A549 (cell line): ENCODE measurements around the gene CCDC92B. TPM values are rescaled to one million over a fixed set of nuclear protein-coding genes. Genes with fewer than 3 reads are reported as not detected.

ENCODE experiments used
- polyA plus RNA-seq, 4 experiments: library from polyadenylated mRNA; depleted of rRNA in 3 of 4; stranded (reverse); fragments of >200 nt; fragmentation: RNase III in 1 of 4; extraction: RNeasy Plus Mini Kit Qiagen cat#74134 plus additional on column Dnase treatment in 1 of 4; gene quantifications; 2 replicates in 3 of 4; 3 replicates in 1 of 4; pipeline ENCODE4 v1.2.3, GENCODE V29; 2011 to 2017
- small RNA-seq, 6 experiments: library from RNA; depleted of rRNA; stranded (forward); fragments of <200 nt; gene quantifications; one replicate each; pipeline ENCODE3, GENCODE V24; 2012

Gene CCDC92B
- polyA plus RNA-seq, 2 of the 4 experiments (the other 2 are of a cell fraction): 0.05 to 0.08 TPM

Small RNA genes lying within 50 kb of the gene (small RNA-seq; reads per million reads assigned to genes)
- 0 reads per million in 6 experiments for gene MIR1253
- gene MIR6776: 0 to 2.3 (median 0.13) reads per million in 6 experiments
- 0 reads per million in 6 experiments for gene RN7SL608P
- 0 reads per million in 6 experiments for gene hsa-mir-1253

Other genes with a start within 250 kb of the CCDC92B start
- 58.0 and 58.4 TPM in 2 replicates for gene METTL16, start 237.8 kb downstream of the CCDC92B start, polyA plus RNA-seq (2011; rRNA removed)
- gene METTL16, start 237.8 kb downstream of the CCDC92B start, polyA plus RNA-seq (2017; fragmentation: RNase III; extraction: RNeasy Plus Mini Kit Qiagen cat#74134 plus additional on column Dnase treatment): 26.4 to 28.3 TPM (median 26.5 TPM) in 3 replicates
- gene PAFAH1B1, start 156.0 kb downstream of the CCDC92B start, polyA plus RNA-seq (2011; rRNA removed): 197 and 204 TPM in 2 replicates
- gene PAFAH1B1, start 156.0 kb downstream of the CCDC92B start, polyA plus RNA-seq (2017; fragmentation: RNase III; extraction: RNeasy Plus Mini Kit Qiagen cat#74134 plus additional on column Dnase treatment): 122 to 132 TPM (median 125 TPM) in 3 replicates
- gene CLUH, start 37.9 kb downstream of the CCDC92B start, polyA plus RNA-seq (2011; rRNA removed): 23.5 and 23.6 TPM in 2 replicates
- 87.8 to 98.8 TPM (median 93.1 TPM) in 3 replicates for gene CLUH, start 37.9 kb downstream of the CCDC92B start, polyA plus RNA-seq (2017; fragmentation: RNase III; extraction: RNeasy Plus Mini Kit Qiagen cat#74134 plus additional on column Dnase treatment)
- gene RAP1GAP2, start 46.8 kb upstream of the CCDC92B start, polyA plus RNA-seq (2011; rRNA removed): 20.8 and 26.0 TPM in 2 replicates
- 7.0 to 10.4 TPM (median 8.3 TPM) in 3 replicates for gene RAP1GAP2, start 46.8 kb upstream of the CCDC92B start, polyA plus RNA-seq (2017; fragmentation: RNase III; extraction: RNeasy Plus Mini Kit Qiagen cat#74134 plus additional on column Dnase treatment)